Measurements from ENCODE around the gene NFATC4.

The NFATC4 gene

GRCh38 chr14:24403294-24403998 is 35.5 kb downstream of the NFATC4 start:
- in situ Hi-C loops (cut with HindIII; ENCODE audit: low pct_ligation_motif_present, low sequenced_read_pairs): no loop called here
- H3K4me3 ChIP-seq (ENCODE audit: low read depth, low read length): no peak overlapping the region
- H3K36me3 ChIP-seq (replicated peaks): no peaks in the 10 kb centered on the region
- no peak for DNase-seq
- H3K27ac ChIP-seq: no peak overlapping the region
- no peaks in the 10 kb centered on the region for H3K27me3 ChIP-seq (replicated peaks)
- no peak for TF ChIP-seq CTCF (IDR thresholded peaks at IDR 0.05; ENCODE audit: low read depth, low read length, missing control alignments)

- no peak for DNase-seq
- Histone ChIP-seq H3K36me3 (replicated peaks) (no peaks in the 10 kb centered on the region), H3K27ac (no peak overlapping the region), H3K4me3 (ENCODE audit: low read depth, low read length) (no peak overlapping the region), H3K27me3 (replicated peaks) (no peaks in the 10 kb centered on the region)
- in situ Hi-C loops (cut with HindIII; ENCODE audit: low pct_ligation_motif_present, low sequenced_read_pairs): no loop called here
- no peak for TF ChIP-seq CTCF (IDR thresholded peaks at IDR 0.05; ENCODE audit: low read depth, low read length, missing control alignments)
Observed at GRCh38 chr14:24404814-24405213, 36.8 kb downstream of the NFATC4 start.

DNA sequence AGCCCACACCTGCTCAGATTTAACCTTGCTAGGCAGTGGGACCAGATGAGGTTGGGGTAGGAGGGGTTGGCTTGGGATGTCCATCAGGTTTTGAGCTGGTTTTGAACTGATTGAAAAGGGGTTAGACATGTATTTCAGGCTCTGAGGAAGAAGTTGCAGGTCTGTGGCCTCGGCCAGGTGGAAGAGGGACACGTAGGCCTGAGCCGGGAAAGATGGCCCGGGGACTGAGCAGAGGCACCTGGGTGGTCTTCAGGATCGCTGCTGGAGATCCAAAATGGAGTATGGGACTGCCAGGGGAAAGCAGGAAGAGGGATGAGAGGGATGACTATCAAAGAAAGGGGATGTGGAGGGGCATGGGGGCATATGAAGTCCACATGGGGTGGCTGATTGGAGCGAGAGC is 38.4 kb downstream of the NFATC4 start:
- TF ChIP-seq CTCF (IDR thresholded peaks at IDR 0.05; ENCODE audit: low read depth, low read length, missing control alignments): no peak
- Histone ChIP-seq H3K4me3 (ENCODE audit: low read depth, low read length) (no peak overlapping the region), H3K27me3 (replicated peaks) (no peaks in the 10 kb centered on the region), H3K27ac (no peak overlapping the region), H3K36me3 (replicated peaks) (no peaks in the 10 kb centered on the region)
- no peak for DNase-seq
- in situ Hi-C loops (cut with HindIII; ENCODE audit: low pct_ligation_motif_present, low sequenced_read_pairs): no loop called here

DNA sequence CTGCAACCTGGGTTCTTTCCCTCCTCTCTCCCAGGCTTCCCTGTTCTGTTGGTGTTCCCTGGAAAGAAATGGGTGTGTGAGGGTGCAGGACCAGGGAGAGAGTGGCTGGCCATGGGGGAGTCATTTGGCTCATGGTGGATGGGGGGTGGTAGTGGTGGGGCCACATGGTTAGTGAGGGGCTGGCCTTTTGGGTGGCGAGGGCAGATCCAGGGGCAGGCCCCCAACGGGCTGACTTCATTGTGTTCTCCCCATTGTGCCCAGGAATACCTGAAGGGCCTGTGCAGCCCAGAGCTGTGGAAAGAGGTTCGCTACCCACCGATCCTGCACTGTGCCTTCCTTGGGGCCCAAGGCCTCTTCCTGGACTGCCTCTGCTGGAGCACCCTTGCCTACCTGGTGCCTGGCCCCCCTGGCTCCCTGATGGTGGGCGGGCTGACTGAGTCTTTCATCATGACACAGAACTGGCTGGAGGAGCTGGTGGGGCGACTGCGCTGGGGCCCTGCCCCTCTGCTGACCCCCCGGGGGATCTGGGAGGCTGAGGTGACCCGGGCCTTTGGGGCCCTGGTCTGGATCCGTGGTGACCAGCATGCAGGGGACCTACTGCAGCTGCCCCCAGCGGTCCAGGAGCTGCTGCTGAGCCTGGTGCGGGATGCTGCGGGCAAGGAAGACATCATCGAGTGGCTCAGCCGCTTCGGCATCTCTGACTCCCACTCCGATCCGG is 39.8 kb downstream of the NFATC4 start:
- Histone ChIP-seq H3K27ac (no peak overlapping the region), H3K27me3 (replicated peaks) (no peaks in the 10 kb centered on the region), H3K4me3 (ENCODE audit: low read depth, low read length) (no peak overlapping the region), H3K36me3 (replicated peaks) (no peaks in the 10 kb centered on the region)
- no peak for DNase-seq
- no peak for TF ChIP-seq CTCF (IDR thresholded peaks at IDR 0.05; ENCODE audit: low read depth, low read length, missing control alignments)
- in situ Hi-C loops (cut with HindIII; ENCODE audit: low pct_ligation_motif_present, low sequenced_read_pairs): no loop called here

DNA sequence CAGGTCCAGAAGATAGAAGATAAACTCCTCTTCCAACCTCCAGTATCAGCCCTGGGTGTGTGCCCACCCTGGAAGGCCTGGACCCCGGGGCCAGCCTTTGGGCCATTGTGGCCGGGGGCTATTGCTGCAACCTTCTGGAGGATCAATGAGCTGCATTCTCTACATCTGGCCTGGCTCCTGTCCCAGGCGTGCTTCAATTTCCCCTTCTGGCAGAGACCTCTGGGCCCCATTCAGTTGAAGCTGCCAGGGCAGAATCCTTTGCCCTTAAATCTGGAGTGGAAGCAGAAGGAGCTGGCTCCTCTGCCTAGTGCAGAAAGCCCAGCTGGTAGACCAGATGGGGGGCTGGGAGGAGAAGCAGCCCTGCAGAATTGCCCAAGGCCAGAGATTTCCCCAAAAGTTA is 40.8 kb downstream of the NFATC4 start:
- in situ Hi-C loops (cut with HindIII; ENCODE audit: low pct_ligation_motif_present, low sequenced_read_pairs): no loop called here
- no peak for DNase-seq
- H3K27ac ChIP-seq: no peak overlapping the region
- H3K27me3 ChIP-seq (replicated peaks): no peaks in the 10 kb centered on the region
- peaks cover 4% of the 10 kb centered on the region for H3K36me3 ChIP-seq (replicated peaks)
- no peak for TF ChIP-seq CTCF (IDR thresholded peaks at IDR 0.05; ENCODE audit: low read depth, low read length, missing control alignments)
- no peak overlapping the region for H3K4me3 ChIP-seq (ENCODE audit: low read depth, low read length)
